Lower lobe of right lung (tissue), 2 donors: ENCODE results near the gene PDZD7. TPM values are rescaled to one million over a fixed set of nuclear protein-coding genes. Genes with fewer than 3 reads are reported as not detected.

Experiments
- ATAC-seq, 2 donors: fragments of 200-7000 bp; cut with Tn5 transposase; one replicate each; pipeline ENCODE4 v1.9.1; 2020 to 2022; ENCODE audit warnings: mild to moderate bottlenecking in 2 of 2, moderate library complexity in 2 of 2
- DNase-seq: peaks from one replicate; pipeline ENCODE4 v3.0.0-alpha.2; 2020
- H3K27ac ChIP-seq: fragments of 200-600 bp; one replicate; pipeline ENCODE4 v1.8.0; 2022
- H3K27me3 ChIP-seq: fragments of 200-600 bp; one replicate; pipeline ENCODE4 v1.8.0; 2022; ENCODE audit warnings: low read depth
- H3K36me3 ChIP-seq: fragments of 200-600 bp; one replicate; pipeline ENCODE4 v1.8.0; 2022; ENCODE audit warnings: mild to moderate bottlenecking
- H3K4me1 ChIP-seq: fragments of 200-600 bp; one replicate; pipeline ENCODE4 v1.8.0; 2022
- H3K4me3 ChIP-seq: fragments of 200-600 bp; one replicate; pipeline ENCODE4 v1.8.0; 2022; ENCODE audit warnings: mild to moderate bottlenecking
- H3K9me3 ChIP-seq: fragments of 200-600 bp; one replicate; pipeline ENCODE4 v1.8.0; 2022
- intact Hi-C: fragments of 100-400 bp; cut with DNase I; formaldehyde crosslinking; loops from one replicate; pipeline ENCODE4 v1.11.0; 2022
- total RNA-seq: library from RNA; stranded (reverse); fragmentation: NEBNext Ultra II Directional; extraction: Animal tissue kit (Norgen Biotek cat#: 25700); gene quantifications from one replicate; pipeline ENCODE4 v1.2.1, GENCODE V29; 2021
- TF ChIP-seq, protein P1 (sequence below): fragments of 200-600 bp; IDR thresholded peaks from one replicate; pipeline ENCODE4 v1.8.0; 2022; ENCODE audit warnings: antibody characterized with exemption, mild to moderate bottlenecking
- donor health status: DM: no; HTN: yes; CAD: no; lungs with severe emphysema.

The PDZD7 gene
- total RNA-seq, 1 donor from 2014 or later, result 1.6 TPM

GRCh38 chr10:100981178-100981772, 49.7 kb downstream of the PDZD7 start:
- no peak for DNase-seq
- intact Hi-C loops, result no loop called here
- ATAC-seq, result no peak
- Histone ChIP-seq H3K27ac (no peak overlapping the region), H3K27me3 (no peaks in the 10 kb centered on the region), H3K36me3 (peaks cover 50% of the 10 kb centered on the region), H3K9me3 (no peaks in the 10 kb centered on the region), H3K4me1 (peaks cover 11% of the 10 kb centered on the region), H3K4me3 (no peak overlapping the region)
- TF ChIP-seq, protein P1, sequence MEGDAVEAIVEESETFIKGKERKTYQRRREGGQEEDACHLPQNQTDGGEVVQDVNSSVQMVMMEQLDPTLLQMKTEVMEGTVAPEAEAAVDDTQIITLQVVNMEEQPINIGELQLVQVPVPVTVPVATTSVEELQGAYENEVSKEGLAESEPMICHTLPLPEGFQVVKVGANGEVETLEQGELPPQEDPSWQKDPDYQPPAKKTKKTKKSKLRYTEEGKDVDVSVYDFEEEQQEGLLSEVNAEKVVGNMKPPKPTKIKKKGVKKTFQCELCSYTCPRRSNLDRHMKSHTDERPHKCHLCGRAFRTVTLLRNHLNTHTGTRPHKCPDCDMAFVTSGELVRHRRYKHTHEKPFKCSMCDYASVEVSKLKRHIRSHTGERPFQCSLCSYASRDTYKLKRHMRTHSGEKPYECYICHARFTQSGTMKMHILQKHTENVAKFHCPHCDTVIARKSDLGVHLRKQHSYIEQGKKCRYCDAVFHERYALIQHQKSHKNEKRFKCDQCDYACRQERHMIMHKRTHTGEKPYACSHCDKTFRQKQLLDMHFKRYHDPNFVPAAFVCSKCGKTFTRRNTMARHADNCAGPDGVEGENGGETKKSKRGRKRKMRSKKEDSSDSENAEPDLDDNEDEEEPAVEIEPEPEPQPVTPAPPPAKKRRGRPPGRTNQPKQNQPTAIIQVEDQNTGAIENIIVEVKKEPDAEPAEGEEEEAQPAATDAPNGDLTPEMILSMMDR, result no peak

DNA sequence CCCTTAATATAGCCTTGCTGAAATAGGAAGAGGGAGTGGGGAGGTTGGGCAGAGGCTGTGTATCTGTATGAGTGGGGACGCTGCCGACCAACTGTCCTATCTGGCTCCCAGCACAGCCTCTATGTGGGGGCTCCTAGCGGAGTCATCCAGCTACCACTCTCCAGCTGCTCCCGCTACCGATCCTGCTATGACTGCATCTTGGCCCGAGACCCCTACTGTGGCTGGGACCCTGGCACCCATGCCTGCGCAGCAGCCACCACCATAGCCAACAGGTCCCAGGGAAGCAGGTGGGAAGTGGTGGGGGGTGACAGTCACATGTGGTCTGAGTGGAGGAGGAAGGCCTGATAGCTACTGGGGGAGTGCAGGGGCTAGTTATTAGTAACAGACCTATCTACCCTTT, 50.2 kb downstream of the PDZD7 start:
- TF ChIP-seq, protein P1, result no peak
- no peak for ATAC-seq
- Histone ChIP-seq H3K36me3 (peaks cover 50% of the 10 kb centered on the region), H3K27ac (no peak overlapping the region), H3K4me3 (no peak overlapping the region), H3K9me3 (no peaks in the 10 kb centered on the region), H3K27me3 (no peaks in the 10 kb centered on the region), H3K4me1 (peaks cover 6% of the 10 kb centered on the region)
- intact Hi-C loops, result no loop called here
- DNase-seq, result no peak

DNA sequence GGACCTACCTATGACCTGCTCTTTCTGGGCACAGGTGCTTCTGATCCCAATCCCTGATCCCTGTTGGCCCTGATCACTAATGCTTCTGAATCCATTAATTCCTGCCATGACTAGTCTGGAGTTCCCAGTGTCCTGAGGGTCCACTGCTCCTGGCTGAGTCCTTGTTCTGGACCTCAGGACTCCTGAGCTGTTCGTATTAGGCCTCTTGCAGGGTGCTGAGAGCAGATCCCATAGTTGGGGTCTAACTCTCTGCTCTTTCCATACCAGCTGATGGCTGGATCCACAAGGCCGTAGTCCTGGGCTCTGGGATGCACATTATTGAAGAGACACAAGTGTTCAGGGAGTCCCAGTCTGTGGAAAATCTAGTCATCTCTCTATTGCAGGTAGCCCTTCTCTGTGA, 50.6 kb downstream of the PDZD7 start:
- Histone ChIP-seq H3K27me3 (no peaks in the 10 kb centered on the region), H3K27ac (no peak overlapping the region), H3K4me3 (no peak overlapping the region), H3K9me3 (no peaks in the 10 kb centered on the region), H3K36me3 (peaks cover 47% of the 10 kb centered on the region), H3K4me1 (peaks cover 4% of the 10 kb centered on the region)
- TF ChIP-seq, protein P1, result no peak
- ATAC-seq (no peak), DNase-seq (no peak)
- intact Hi-C loops, result no loop called here

GRCh38 chr10:100979791-100980272, 51.1 kb downstream of the PDZD7 start:
- H3K4me1 ChIP-seq, result no peaks in the 10 kb centered on the region
- no peaks in the 10 kb centered on the region for H3K27me3 ChIP-seq
- H3K9me3 ChIP-seq, result no peaks in the 10 kb centered on the region
- H3K27ac ChIP-seq, result no peak overlapping the region
- no peak overlapping the region for H3K4me3 ChIP-seq
- ATAC-seq, result no peak
- peaks cover 42% of the 10 kb centered on the region for H3K36me3 ChIP-seq
- intact Hi-C loops, result no loop called here
- no peak for DNase-seq
- TF ChIP-seq, protein P1, result no peak

GRCh38 chr10:100978901-100979195, 52.1 kb downstream of the PDZD7 start:
- Histone ChIP-seq H3K9me3 (no peaks in the 10 kb centered on the region), H3K4me1 (no peaks in the 10 kb centered on the region), H3K27me3 (no peaks in the 10 kb centered on the region), H3K27ac (no peak overlapping the region), H3K36me3 (peaks cover 41% of the 10 kb centered on the region), H3K4me3 (no peak overlapping the region)
- intact Hi-C loops, result no loop called here
- no peak for ATAC-seq
- DNase-seq, result no peak
- TF ChIP-seq, protein P1, result no peak
